MM.1S (cell line): ENCODE data around the gene SCAANT1.

ENCODE experiments used
- DNase-seq: peaks from one replicate; pipeline ENCODE4 v3.0.0-alpha.2; 2015
- H2AFZ ChIP-seq: fragments of 300-600 bp; sonication (generic); 2 replicates; pipeline ENCODE4 v1.6.0; 2016; ENCODE audit warnings: antibody characterized with exemption, low read length
- H3F3A ChIP-seq: fragments of 300-600 bp; sonication (generic); 2 replicates; pipeline ENCODE4 v1.6.1; 2016; ENCODE audit warnings: mild to moderate bottlenecking, antibody characterized with exemption, low read length, moderate library complexity, mixed read lengths; ENCODE audit not compliant: insufficient read depth
- H3K27ac ChIP-seq: fragments of 300-600 bp; sonication (generic); 2 replicates; pipeline ENCODE4 v1.5.1; 2016; ENCODE audit warnings: mild to moderate bottlenecking, low read length
- H3K27me3 ChIP-seq: fragments of 300-600 bp; sonication (generic); replicated peaks from 2 replicates; pipeline ENCODE4 v1.6.0; 2016; ENCODE audit warnings: low read length; ENCODE audit not compliant: insufficient read depth
- H3K36me3 ChIP-seq: fragments of 300-600 bp; sonication (generic); replicated peaks from 2 replicates; pipeline ENCODE4 v1.6.1; 2016; ENCODE audit warnings: mild to moderate bottlenecking, low read length, mixed read lengths; ENCODE audit not compliant: insufficient read depth
- H3K4me1 ChIP-seq: fragments of 300-600 bp; sonication (generic); 2 replicates; pipeline ENCODE4 v1.6.1; 2016; ENCODE audit warnings: low read length, mixed read lengths
- H3K4me2 ChIP-seq: fragments of 300-600 bp; sonication (generic); 2 replicates; pipeline ENCODE4 v1.6.0; 2016; ENCODE audit warnings: low read depth, low read length
- H3K4me3 ChIP-seq: fragments of 300-600 bp; sonication (generic); 2 replicates; pipeline ENCODE4 v1.5.1; 2016; ENCODE audit warnings: low read length, mixed read lengths
- H3K79me2 ChIP-seq: fragments of 300-600 bp; sonication (generic); 2 replicates; pipeline ENCODE4 v1.6.1; 2016; ENCODE audit warnings: mixed run types, low read length, mixed read lengths
- H3K9ac ChIP-seq: fragments of 300-600 bp; sonication (generic); 2 replicates; pipeline ENCODE4 v1.6.1; 2016; ENCODE audit warnings: low read length, mixed read lengths
- H3K9me2 ChIP-seq: fragments of 300-600 bp; sonication (generic); replicated peaks from 2 replicates; pipeline ENCODE4 v1.6.1; 2016; ENCODE audit warnings: mild to moderate bottlenecking, low read length, mixed read lengths; ENCODE audit not compliant: insufficient read depth
- H3K9me3 ChIP-seq: fragments of 300-600 bp; sonication (generic); replicated peaks from 2 replicates; pipeline ENCODE4 v1.6.1; 2016; ENCODE audit warnings: mild to moderate bottlenecking, low read length, mixed read lengths; ENCODE audit not compliant: insufficient read depth
- H4K20me1 ChIP-seq: fragments of 300-600 bp; sonication (generic); 2 replicates; pipeline ENCODE4 v1.6.1; 2016; ENCODE audit warnings: mild to moderate bottlenecking, low read length, moderate library complexity, mixed read lengths; ENCODE audit not compliant: insufficient read depth
- CTCF ChIP-seq: fragments of 300-600 bp; sonication (generic); IDR thresholded peaks from 2 replicates; pipeline ENCODE4 v1.5.1; 2016; ENCODE audit warnings: antibody characterized with exemption, low read length, mixed read lengths
- EZH2 ChIP-seq: fragments of 300-600 bp; sonication (generic); optimal IDR thresholded peaks from 2 replicates; pipeline ENCODE3; 2017; ENCODE audit warnings: low read depth, mild to moderate bottlenecking, antibody characterized with exemption, low read length, mixed read lengths
- EZH2phosphoT487 ChIP-seq: fragments of 300-600 bp; sonication (generic); IDR thresholded peaks from 2 replicates; pipeline ENCODE4 v1.6.1; 2018; ENCODE audit warnings: antibody characterized with exemption, low read length

The SCAANT1 gene

GRCh38 chr3:63934041-63934866, 22.1 kb upstream of the SCAANT1 start:
- peaks cover 36% of the 10 kb centered on the region for H3K4me1 ChIP-seq
- H3K4me2 ChIP-seq: no peak overlapping the region
- H2AFZ ChIP-seq: no peak overlapping the region
- no peak overlapping the region for H3K4me3 ChIP-seq
- H3K36me3 ChIP-seq: no peaks in the 10 kb centered on the region
- no peak overlapping the region for H3K27ac ChIP-seq
- H3K9me2 ChIP-seq: no peaks in the 10 kb centered on the region
- H3K27me3 ChIP-seq: no peaks in the 10 kb centered on the region
- TF ChIP-seq CTCF: no peak
- no peak for TF ChIP-seq EZH2
- no peak for TF ChIP-seq EZH2phosphoT487
- peaks cover 19% of the 10 kb centered on the region for H3F3A ChIP-seq
- H4K20me1 ChIP-seq: peaks cover 41% of the 10 kb centered on the region
- no peaks in the 10 kb centered on the region for H3K9me3 ChIP-seq
- no peak for DNase-seq
- no peak overlapping the region for H3K9ac ChIP-seq
- H3K79me2 ChIP-seq: peaks cover 63% of the 10 kb centered on the region

GRCh38 chr3:63933459-63933858, 21.3 kb upstream of the SCAANT1 start:
- H3K4me2 ChIP-seq: no peak overlapping the region
- TF ChIP-seq EZH2phosphoT487 (no peak), EZH2 (no peak), CTCF (no peak)
- H2AFZ ChIP-seq: no peak overlapping the region
- no peaks in the 10 kb centered on the region for H3K9me3 ChIP-seq
- H3K36me3 ChIP-seq: no peaks in the 10 kb centered on the region
- H3K79me2 ChIP-seq: peaks cover 65% of the 10 kb centered on the region
- peaks cover 29% of the 10 kb centered on the region for H3K4me1 ChIP-seq
- H4K20me1 ChIP-seq: peaks cover 35% of the 10 kb centered on the region
- H3K4me3 ChIP-seq: no peak overlapping the region
- no peak for DNase-seq
- H3K27ac ChIP-seq: no peak overlapping the region
- H3F3A ChIP-seq: peaks cover 15% of the 10 kb centered on the region
- no peak overlapping the region for H3K9ac ChIP-seq
- H3K27me3 ChIP-seq: no peaks in the 10 kb centered on the region
- H3K9me2 ChIP-seq: no peaks in the 10 kb centered on the region

GRCh38 chr3:63932509-63933212, 20.5 kb upstream of the SCAANT1 start:
- no peaks in the 10 kb centered on the region for H3K9me3 ChIP-seq
- H3K9ac ChIP-seq: no peak overlapping the region
- H3K4me3 ChIP-seq: no peak overlapping the region
- no peak for TF ChIP-seq EZH2
- no peak for TF ChIP-seq CTCF
- no peak for TF ChIP-seq EZH2phosphoT487
- H3F3A ChIP-seq: peaks cover 9% of the 10 kb centered on the region
- peaks cover 24% of the 10 kb centered on the region for H3K4me1 ChIP-seq
- H3K27ac ChIP-seq: no peak overlapping the region
- no peak for DNase-seq
- H3K79me2 ChIP-seq: peaks cover 72% of the 10 kb centered on the region
- no peaks in the 10 kb centered on the region for H3K27me3 ChIP-seq
- H3K36me3 ChIP-seq: no peaks in the 10 kb centered on the region
- no peak overlapping the region for H2AFZ ChIP-seq
- H4K20me1 ChIP-seq: peaks cover 32% of the 10 kb centered on the region
- no peak overlapping the region for H3K4me2 ChIP-seq
- H3K9me2 ChIP-seq: no peaks in the 10 kb centered on the region
